Activated naive CD4-positive, alpha-beta T cell treated with anti-CD3 and anti-CD28 coated beads, Interleukin-2, amount 50 U/mL, for 24 hours (primary cell): ENCODE data around the gene TMEM140.

Experiments
- H3K27ac Mint-ChIP-seq: one replicate; pipeline ENCODE4 v1.8.0; 2021; ENCODE audit warnings: mild to moderate bottlenecking, mixed read lengths
- H3K27me3 Mint-ChIP-seq: one replicate; pipeline ENCODE4 v1.8.0; 2021; ENCODE audit warnings: mixed read lengths
- H3K36me3 Mint-ChIP-seq: one replicate; pipeline ENCODE4 v1.8.0; 2021; ENCODE audit warnings: mixed read lengths
- H3K4me1 Mint-ChIP-seq: one replicate; pipeline ENCODE4 v1.8.0; 2021; ENCODE audit warnings: mixed read lengths
- H3K4me3 Mint-ChIP-seq: one replicate; pipeline ENCODE4 v1.8.0; 2021; ENCODE audit warnings: mild to moderate bottlenecking, mixed read lengths
- H3K9me3 Mint-ChIP-seq: one replicate; pipeline ENCODE4 v1.8.0; 2021; ENCODE audit warnings: mixed read lengths

TMEM140 gene

GRCh38 chr7:135192914-135193536 is 45.2 kb downstream of the TMEM140 start:
- Mint-ChIP-seq H3K4me3 (no peak overlapping the region), H3K9me3 (no peaks in the 10 kb centered on the region), H3K4me1 (no peaks in the 10 kb centered on the region), H3K36me3 (peaks cover 33% of the 10 kb centered on the region), H3K27ac (peak overlapping the region; percentile 18), H3K27me3 (no peaks in the 10 kb centered on the region)

- no peak overlapping the region for H3K27ac Mint-ChIP-seq
Observed at GRCh38 chr7:135193615-135194081, 45.8 kb downstream of the TMEM140 start.

GRCh38 chr7:135194494-135195095 is 46.7 kb downstream of the TMEM140 start:
- Mint-ChIP-seq H3K27ac (no peak overlapping the region), H3K4me3 (no peak overlapping the region), H3K36me3 (peaks cover 33% of the 10 kb centered on the region), H3K27me3 (no peaks in the 10 kb centered on the region), H3K9me3 (no peaks in the 10 kb centered on the region), H3K4me1 (no peaks in the 10 kb centered on the region)

More at GRCh38 chr7:135193615-135194081, 45.8 kb downstream of the TMEM140 start:
- H3K4me3 Mint-ChIP-seq, result no peak overlapping the region
- peaks cover 31% of the 10 kb centered on the region for H3K36me3 Mint-ChIP-seq
- H3K27me3 Mint-ChIP-seq, result no peaks in the 10 kb centered on the region
- no peaks in the 10 kb centered on the region for H3K4me1 Mint-ChIP-seq
- H3K9me3 Mint-ChIP-seq, result no peaks in the 10 kb centered on the region

GRCh38 chr7:135195156-135195555 is 47.3 kb downstream of the TMEM140 start:
- no peak overlapping the region for H3K27ac Mint-ChIP-seq
- no peaks in the 10 kb centered on the region for H3K9me3 Mint-ChIP-seq
- H3K36me3 Mint-ChIP-seq, result peaks cover 28% of the 10 kb centered on the region
- no peaks in the 10 kb centered on the region for H3K27me3 Mint-ChIP-seq
- H3K4me1 Mint-ChIP-seq, result no peaks in the 10 kb centered on the region
- no peak overlapping the region for H3K4me3 Mint-ChIP-seq

GRCh38 chr7:135195968-135196629 is 48.2 kb downstream of the TMEM140 start:
- Mint-ChIP-seq H3K4me3 (no peak overlapping the region), H3K36me3 (peaks cover 19% of the 10 kb centered on the region), H3K4me1 (no peaks in the 10 kb centered on the region), H3K9me3 (no peaks in the 10 kb centered on the region), H3K27ac (peak overlapping the region; percentile 17), H3K27me3 (no peaks in the 10 kb centered on the region)

- Mint-ChIP-seq H3K27ac (no peak overlapping the region), H3K27me3 (no peaks in the 10 kb centered on the region), H3K9me3 (no peaks in the 10 kb centered on the region), H3K36me3 (peaks cover 20% of the 10 kb centered on the region), H3K4me1 (peaks cover 5% of the 10 kb centered on the region), H3K4me3 (no peak overlapping the region)
Observed at GRCh38 chr7:135197343-135197742, 49.5 kb downstream of the TMEM140 start.

GRCh38 chr7:135197906-135198655 is 50.2 kb downstream of the TMEM140 start:
- H3K9me3 Mint-ChIP-seq, result no peaks in the 10 kb centered on the region
- no peak overlapping the region for H3K4me3 Mint-ChIP-seq
- H3K36me3 Mint-ChIP-seq, result peaks cover 18% of the 10 kb centered on the region
- H3K4me1 Mint-ChIP-seq, result peaks cover 12% of the 10 kb centered on the region
- H3K27me3 Mint-ChIP-seq, result no peaks in the 10 kb centered on the region
- H3K27ac Mint-ChIP-seq, result no peak overlapping the region

- Mint-ChIP-seq H3K36me3 (peaks cover 18% of the 10 kb centered on the region), H3K9me3 (no peaks in the 10 kb centered on the region), H3K27ac (no peak overlapping the region), H3K27me3 (no peaks in the 10 kb centered on the region), H3K4me1 (peaks cover 21% of the 10 kb centered on the region), H3K4me3 (no peak overlapping the region)
Observed at GRCh38 chr7:135199439-135199838, 51.6 kb downstream of the TMEM140 start.

GRCh38 chr7:135200821-135201331 is 53.0 kb downstream of the TMEM140 start:
- H3K36me3 Mint-ChIP-seq, result peaks cover 18% of the 10 kb centered on the region
- no peak overlapping the region for H3K4me3 Mint-ChIP-seq
- no peaks in the 10 kb centered on the region for H3K9me3 Mint-ChIP-seq

GRCh38 chr7:135201350-135201749 is 53.5 kb downstream of the TMEM140 start:
- Mint-ChIP-seq H3K4me3 (no peak overlapping the region), H3K9me3 (no peaks in the 10 kb centered on the region), H3K4me1 (peaks cover 28% of the 10 kb centered on the region), H3K27me3 (no peaks in the 10 kb centered on the region), H3K36me3 (peaks cover 19% of the 10 kb centered on the region), H3K27ac (no peak overlapping the region)

More at GRCh38 chr7:135200821-135201331, 53.0 kb downstream of the TMEM140 start:
- Mint-ChIP-seq H3K27me3 (no peaks in the 10 kb centered on the region), H3K27ac (no peak overlapping the region), H3K4me1 (peaks cover 25% of the 10 kb centered on the region)

- H3K4me1 Mint-ChIP-seq, result peaks cover 54% of the 10 kb centered on the region
- H3K27me3 Mint-ChIP-seq, result no peaks in the 10 kb centered on the region
- H3K4me3 Mint-ChIP-seq, result no peak overlapping the region
- H3K36me3 Mint-ChIP-seq, result peaks cover 19% of the 10 kb centered on the region
- H3K27ac Mint-ChIP-seq, result no peak overlapping the region
- no peaks in the 10 kb centered on the region for H3K9me3 Mint-ChIP-seq
Observed at GRCh38 chr7:135204341-135204749, 56.5 kb downstream of the TMEM140 start.

- no peaks in the 10 kb centered on the region for H3K27me3 Mint-ChIP-seq
- no peak overlapping the region for H3K4me3 Mint-ChIP-seq
- H3K9me3 Mint-ChIP-seq, result no peaks in the 10 kb centered on the region
- H3K36me3 Mint-ChIP-seq, result peaks cover 19% of the 10 kb centered on the region
- H3K4me1 Mint-ChIP-seq, result peaks cover 60% of the 10 kb centered on the region
- no peak overlapping the region for H3K27ac Mint-ChIP-seq
Observed at GRCh38 chr7:135204876-135205275, 57.0 kb downstream of the TMEM140 start.

- Mint-ChIP-seq H3K27ac (no peak overlapping the region), H3K4me1 (peaks cover 69% of the 10 kb centered on the region), H3K36me3 (peaks cover 19% of the 10 kb centered on the region)
Observed at GRCh38 chr7:135205850-135206249, 58.0 kb downstream of the TMEM140 start.

GRCh38 chr7:135206941-135207391 is 59.1 kb downstream of the TMEM140 start:
- Mint-ChIP-seq H3K36me3 (peaks cover 20% of the 10 kb centered on the region), H3K27ac (peak overlapping the region; percentile 17), H3K27me3 (no peaks in the 10 kb centered on the region), H3K4me3 (peak overlapping the region; percentile 23), H3K4me1 (peaks cover 70% of the 10 kb centered on the region), H3K9me3 (no peaks in the 10 kb centered on the region)

More at GRCh38 chr7:135205850-135206249, 58.0 kb downstream of the TMEM140 start:
- Mint-ChIP-seq H3K27me3 (no peaks in the 10 kb centered on the region), H3K4me3 (no peak overlapping the region), H3K9me3 (no peaks in the 10 kb centered on the region)

- H3K4me3 Mint-ChIP-seq, result peak overlapping the region; percentile 23
- no peaks in the 10 kb centered on the region for H3K27me3 Mint-ChIP-seq
- peaks cover 17% of the 10 kb centered on the region for H3K36me3 Mint-ChIP-seq
- peaks cover 67% of the 10 kb centered on the region for H3K4me1 Mint-ChIP-seq
- no peaks in the 10 kb centered on the region for H3K9me3 Mint-ChIP-seq
- peak overlapping the region; percentile 17 for H3K27ac Mint-ChIP-seq
Observed at GRCh38 chr7:135207406-135208101, 59.7 kb downstream of the TMEM140 start.
